IPS-NIHi7 (cell line): Measurements from ENCODE around the gene LAPTM5.
"Not testable (repeated sequence)": the region's sequence is repeated elsewhere in the genome, so short reads cannot be mapped to it uniquely, and the experiment has no call there.

ENCODE experiments used
- DNase-seq: peaks from one replicate; pipeline ENCODE4 v3.0.0; 2012; ENCODE audit warnings: mixed read lengths; ENCODE audit errors: extremely low spot score

Gene LAPTM5

GRCh38 chr1:30771005-30771404, 13.4 kb upstream of the LAPTM5 start:
- DNase-seq: no peak

- no peak for DNase-seq
Observed at GRCh38 chr1:30770150-30770549, 12.6 kb upstream of the LAPTM5 start.

- DNase-seq: no peak
Observed at GRCh38 chr1:30768830-30769718, 11.5 kb upstream of the LAPTM5 start.

GRCh38 chr1:30768159-30768829, 10.7 kb upstream of the LAPTM5 start:
- no peak for DNase-seq

- not testable (repeated sequence) for DNase-seq
Observed at GRCh38 chr1:30766948-30767347, 9.4 kb upstream of the LAPTM5 start.

GRCh38 chr1:30765556-30766434, 8.2 kb upstream of the LAPTM5 start:
- DNase-seq: no peak

GRCh38 chr1:30764939-30765555, 7.5 kb upstream of the LAPTM5 start:
- no peak for DNase-seq

GRCh38 chr1:30764396-30764795, 6.8 kb upstream of the LAPTM5 start:
- DNase-seq: no peak

GRCh38 chr1:30763651-30764248, 6.2 kb upstream of the LAPTM5 start:
- DNase-seq: no peak

GRCh38 chr1:30762930-30763650, 5.5 kb upstream of the LAPTM5 start:
- no peak for DNase-seq

- DNase-seq: no peak
Observed at GRCh38 chr1:30762152-30762929, 4.8 kb upstream of the LAPTM5 start.

GRCh38 chr1:30761381-30762151, 4.0 kb upstream of the LAPTM5 start:
- peak; percentile 47 for DNase-seq

GRCh38 chr1:30760596-30761324, 3.2 kb upstream of the LAPTM5 start:
- no peak for DNase-seq

- no peak for DNase-seq
Observed at GRCh38 chr1:30759718-30760281, 2.2 kb upstream of the LAPTM5 start.

- DNase-seq: no peak
Observed at GRCh38 chr1:30758785-30759380, 1.3 kb upstream of the LAPTM5 start.

GRCh38 chr1:30758121-30758688, 631 bp upstream of the LAPTM5 start:
- DNase-seq: no peak
